K562 (cell line): Measurements from ENCODE around the gene GANAB. TPM values are rescaled to one million over a fixed set of nuclear protein-coding genes. Genes with fewer than 3 reads are reported as not detected.

Experiments
- E2F6 ChIP-seq, 2 experiments: IDR thresholded peaks; 2 replicates each; pipeline ENCODE4 v1.6.1; 2011; ENCODE audit warnings: borderline replicate concordance in 1 of 2, control low read depth in 1 of 2, low read depth in 1 of 2, low read length in 1 of 2, mild to moderate bottlenecking in 1 of 2, mixed read lengths in 1 of 2, moderate library complexity in 1 of 2; ENCODE audit not compliant: insufficient read depth in 1 of 2, insufficient read length in 1 of 2, poor library complexity in 1 of 2, severe bottlenecking in 1 of 2; ENCODE audit errors: extremely low read depth in 1 of 2
- STAG1 ChIP-seq: sonication (generic); formaldehyde crosslinking; IDR thresholded peaks from 2 replicates; pipeline ENCODE4 v1.5.0; 2020; ENCODE audit warnings: missing genetic modification reagents, borderline replicate concordance
- TBL1XR1 ChIP-seq, 2 experiments: IDR thresholded peaks; 2 replicates each; pipeline ENCODE4 v1.6.1; 2012; ENCODE audit warnings: improper control_type of control experiment in 2 of 2, low read length in 2 of 2, mild to moderate bottlenecking in 1 of 2
- TCF7 ChIP-seq: sonication (generic); IDR thresholded peaks from 2 replicates; pipeline ENCODE4 v1.6.1; 2016; ENCODE audit warnings: antibody characterized with exemption, borderline replicate concordance
- ZBTB11 ChIP-seq, 3 experiments: fragments of 200-800 bp in 1 of 3; fragments of 250-450 bp in 1 of 3; fragments of 450-650 bp in 1 of 3; sonication (Bioruptor Pico) in 1 of 3; sonication (Bioruptor generic) in 1 of 3; formaldehyde crosslinking in 1 of 3; IDR thresholded peaks; 2 replicates each; pipeline versions ENCODE4 v1.6.1 to v1.8.0; 2016 to 2022; ENCODE audit warnings: mild to moderate bottlenecking in 2 of 3, missing genetic modification characterization in 2 of 3, missing compliant biosample characterization in 1 of 3, moderate library complexity in 1 of 3
- ZBTB5 ChIP-seq: fragments of 450-650 bp; IDR thresholded peaks from 2 replicates; pipeline ENCODE4 v1.6.1; 2017; ENCODE audit warnings: antibody characterized with exemption
- ZFX ChIP-seq: sonication (generic); formaldehyde crosslinking; IDR thresholded peaks from 2 replicates; pipeline ENCODE4 v1.8.0; 2022; ENCODE audit warnings: mild to moderate bottlenecking, missing genetic modification reagents, moderate library complexity
- ZKSCAN8 ChIP-seq: fragments of 200-800 bp; sonication (Bioruptor generic); IDR thresholded peaks from 2 replicates; pipeline ENCODE4 v1.6.1; 2016; ENCODE audit warnings: missing genetic modification characterization, missing compliant biosample characterization
- ZNF197 ChIP-seq: fragments of 200-800 bp; sonication (Bioruptor generic); IDR thresholded peaks from 2 replicates; pipeline ENCODE4 v1.6.1; 2016; ENCODE audit warnings: low read depth, missing genetic modification characterization, missing compliant biosample characterization
- ZNF253 ChIP-seq: fragments of 250-450 bp; sonication (Bioruptor Pico); conservative IDR thresholded peaks from 2 replicates; pipeline ENCODE4 v1.6.1; 2021; ENCODE audit warnings: mild to moderate bottlenecking
- ZNF263 ChIP-seq: sonication (generic); formaldehyde crosslinking; IDR thresholded peaks from 2 replicates; pipeline ENCODE4 v1.8.0; 2022; ENCODE audit warnings: mild to moderate bottlenecking, missing genetic modification reagents, borderline replicate concordance
- ZNF79 ChIP-seq: fragments of 250-450 bp; sonication (Bioruptor Pico); IDR thresholded peaks from 2 replicates; pipeline ENCODE4 v1.4.0; 2020; ENCODE audit warnings: low read depth, mild to moderate bottlenecking, moderate library complexity
- polyA plus RNA-seq, 8 experiments: library from polyadenylated mRNA; depleted of rRNA in 4 of 8; stranded (reverse) in 5 of 8; unstranded in 3 of 8; fragments of >200 nt; fragmentation: Nextera tagmentation in 2 of 8; fragmentation: Illumina TruSeq in 1 of 8; extraction: Ambion mirVana in 2 of 8; extraction: Trizol in 1 of 8; gene quantifications; 2 replicates each; pipeline versions ENCODE4 v1.2.1 to v1.2.3, GENCODE V29; 2011 to 2014; ENCODE audit warnings: inconsistent platforms in 1 of 8, missing spikeins in 1 of 8
- total RNA-seq, 7 experiments: library from RNA; depleted of rRNA in 6 of 7; stranded (reverse); fragments of >200 nt in 6 of 7; fragmentation: Illumina TruSeq in 2 of 7; extraction: Trizol in 2 of 7; gene quantifications; 2 replicates each; pipeline versions ENCODE4 v1.2.1 to v1.2.3, GENCODE V29; 2011 to 2021; ENCODE audit warnings: low replicate concordance in 1 of 7
- TF ChIP-seq, protein P1 (sequence below): fragments of 450-650 bp; formaldehyde crosslinking; conservative IDR thresholded peaks from 2 replicates; pipeline ENCODE4 v1.4.0; 2022; ENCODE audit warnings: mild to moderate bottlenecking, missing genetic modification characterization

The GANAB gene
- total and polyA plus RNA-seq, 9 of the 15 experiments (the other 6 are each of a cell fraction or from before 2014, with no cell fraction given): 6.5 to 284 (median 161) TPM

- peak; percentile 88 to 98 (median 95) for TF ChIP-seq ZBTB11 (CRISPR knock-in tag; IDR thresholded peaks at IDR 0.05)
- TF ChIP-seq ZNF263 (CRISPR knock-in tag): no peak
- TF ChIP-seq E2F6 (IDR thresholded peaks at IDR 0.05; ENCODE audit: borderline replicate concordance in 1 of 2, extremely low read depth in 1 of 2, insufficient read depth in 1 of 2, insufficient read length in 1 of 2, low read depth in 1 of 2, low read length in 1 of 2, poor library complexity in 1 of 2, severe bottlenecking in 1 of 2): peak; percentile 93
- no peak for TF ChIP-seq ZNF79 (CRISPR knock-in tag)
- TF ChIP-seq ZBTB5: no peak
- TF ChIP-seq STAG1: no peak
- peak; percentile 55; the same call in 1 of the 2 replicates for TF ChIP-seq ZNF197 (CRISPR knock-in tag)
- TF ChIP-seq TBL1XR1 (IDR thresholded peaks at IDR 0.05; ENCODE audit: low read length in 2 of 2): no peak
- no peak for TF ChIP-seq TCF7
- peak; percentile 46; the same call in 1 of the 2 replicates for TF ChIP-seq ZFX
- TF ChIP-seq, protein P1, sequence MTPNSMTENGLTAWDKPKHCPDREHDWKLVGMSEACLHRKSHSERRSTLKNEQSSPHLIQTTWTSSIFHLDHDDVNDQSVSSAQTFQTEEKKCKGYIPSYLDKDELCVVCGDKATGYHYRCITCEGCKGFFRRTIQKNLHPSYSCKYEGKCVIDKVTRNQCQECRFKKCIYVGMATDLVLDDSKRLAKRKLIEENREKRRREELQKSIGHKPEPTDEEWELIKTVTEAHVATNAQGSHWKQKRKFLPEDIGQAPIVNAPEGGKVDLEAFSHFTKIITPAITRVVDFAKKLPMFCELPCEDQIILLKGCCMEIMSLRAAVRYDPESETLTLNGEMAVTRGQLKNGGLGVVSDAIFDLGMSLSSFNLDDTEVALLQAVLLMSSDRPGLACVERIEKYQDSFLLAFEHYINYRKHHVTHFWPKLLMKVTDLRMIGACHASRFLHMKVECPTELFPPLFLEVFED (CRISPR knock-in tag): 0 out of 2 replicates have a peak, but pooled peaks have one; percentile 20
- TF ChIP-seq ZKSCAN8 (CRISPR knock-in tag): no peak
- TF ChIP-seq ZNF253 (CRISPR knock-in tag): no peak
Observed at GRCh38 chr11:62621567-62622470, 24.6 kb downstream of the GANAB start, which contains the start of gene B3GAT3 (continued).
